ENCODE results near the gene KLF2. TPM values are rescaled to one million over a fixed set of nuclear protein-coding genes. Genes with fewer than 3 reads are reported as not detected.
A peak's percentile ranks its signal among the peaks of the same experiment; 100 is the strongest.

Gene KLF2
- total and polyA plus RNA-seq, 2 of the 13 experiments (the other 11 are each of a cell fraction or from before 2014, with no cell fraction given), result not detected

DNA sequence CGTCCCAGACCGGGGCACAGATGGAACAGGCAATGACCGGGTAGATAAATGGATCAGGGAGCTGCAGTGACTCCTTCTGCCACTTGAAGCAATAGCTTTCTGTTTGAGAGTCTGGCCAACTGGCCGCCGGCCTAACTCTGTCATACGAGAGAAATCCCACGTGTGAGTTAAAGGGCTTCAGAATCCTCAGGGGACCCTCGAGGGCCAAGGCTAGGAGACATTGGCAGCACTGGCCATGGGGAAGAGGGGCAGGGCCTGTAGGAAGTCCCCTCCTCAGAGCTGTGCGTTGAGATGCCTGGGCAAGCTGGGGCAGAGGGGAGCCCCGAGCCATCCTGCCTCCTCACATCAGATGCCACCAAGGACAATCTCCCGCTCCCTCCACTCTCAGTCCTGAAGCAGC is 51.6 kb downstream of the KLF2 start:
- Histone ChIP-seq H3K27me3 (ENCODE audit: control insufficient read depth in 1 of 2, insufficient read depth in 2 of 2, low read length in 2 of 2) (no peaks in the 10 kb centered on the region), H2AFZ (ENCODE audit: low read length) (no peak overlapping the region), H4K20me1 (ENCODE audit: insufficient read depth, low read length) (no peaks in the 10 kb centered on the region), H3K4me1 (ENCODE audit: insufficient read depth, low read length) (peaks cover 31% of the 10 kb centered on the region), H3K9ac (ENCODE audit: insufficient read depth, low read depth, low read length) (no peak overlapping the region), H3K36me3 (replicated peaks in 1 of 2; ENCODE audit: control insufficient read depth in 1 of 2, insufficient read depth in 2 of 2, low read length in 2 of 2) (peaks cover 18 to 48% of the 10 kb centered on the region in 2 experiments), H3K4me2 (ENCODE audit: low read depth, low read length) (no peak overlapping the region), H3K4me3 (replicated peaks in 1 of 3; ENCODE audit: insufficient read depth in 1 of 3, low read depth in 2 of 3, low read length in 3 of 3) (no peak overlapping the region), H3K27ac (ENCODE audit: extremely low read length, insufficient read depth, low read length) (no peak overlapping the region), H3K79me2 (ENCODE audit: insufficient read depth, low read length) (no peaks in the 10 kb centered on the region), H3K9me3 (ENCODE audit: low read length) (no peaks in the 10 kb centered on the region)
- 100% methylated on average over 9 of the region's 11 CpGs for WGBS (ENCODE audit: low lambda C conversion rate)
- POLR2A ChIA-PET, result no interaction called here
- TF ChIP-seq HDAC1 (CRISPR knock-in tag; IDR thresholded peaks at IDR 0.05) (no peak), ZNF101 (CRISPR knock-in tag; IDR thresholded peaks at IDR 0.05; ENCODE audit: borderline replicate concordance, low read depth) (no peak), ZNF83 (CRISPR knock-in tag; IDR thresholded peaks at IDR 0.05; ENCODE audit: borderline replicate concordance) (no peak), NBN (conservative IDR thresholded peaks at IDR 0.05) (no peak), KDM5B (CRISPR knock-in tag; IDR thresholded peaks at IDR 0.05; ENCODE audit: borderline replicate concordance) (no peak), ZFP1 (CRISPR knock-in tag; IDR thresholded peaks at IDR 0.05) (no peak)
- TF ChIP-seq, protein P1, sequence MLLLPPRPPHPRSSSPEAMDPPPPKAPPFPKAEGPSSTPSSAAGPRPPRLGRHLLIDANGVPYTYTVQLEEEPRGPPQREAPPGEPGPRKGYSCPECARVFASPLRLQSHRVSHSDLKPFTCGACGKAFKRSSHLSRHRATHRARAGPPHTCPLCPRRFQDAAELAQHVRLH (CRISPR knock-in tag; IDR thresholded peaks at IDR 0.05; ENCODE audit: borderline replicate concordance, low read depth), result no peak
- in situ Hi-C loops (cut with HindIII; ENCODE audit: extremely low pct_ligation_motif_present, low pct_unique_long_range_greater_than_20kb), result loop anchor here (25.0 kb wide), 1 partner anchor 339 kb away; no protein-coding TSS in a partner anchor
- CTCF ChIA-PET (ENCODE audit: low intra/inter-chr PET ratio, low total read pairs), result no interaction called here
- no TSS peak for BruUV-seq (replicated peaks)
- no peak for DNase-seq (ENCODE audit: low spot score)
- ATAC-seq, result no peak
- intact Hi-C loops (cut with micrococcal nuclease; ENCODE audit: unreplicated experiment), result no loop called here
- FAIRE-seq, result no peak

- no peaks in the 10 kb centered on the region for H3K79me2 ChIP-seq (ENCODE audit: insufficient read depth, low read length)
- no peak overlapping the region for H2AFZ ChIP-seq (ENCODE audit: low read length)
- H3K9ac ChIP-seq (ENCODE audit: insufficient read depth, low read depth, low read length), result no peak overlapping the region
- ChIA-PET POLR2A (no interaction called here), CTCF (ENCODE audit: low intra/inter-chr PET ratio, low total read pairs) (no interaction called here)
- no peak overlapping the region for H3K27ac ChIP-seq (ENCODE audit: extremely low read length, insufficient read depth, low read length)
- peak; percentile 82 for ATAC-seq
- no peaks in the 10 kb centered on the region for H4K20me1 ChIP-seq (ENCODE audit: insufficient read depth, low read length)
- peaks cover 31% of the 10 kb centered on the region for H3K4me1 ChIP-seq (ENCODE audit: insufficient read depth, low read length)
- H3K9me3 ChIP-seq (ENCODE audit: low read length), result no peaks in the 10 kb centered on the region
- WGBS (ENCODE audit: low lambda C conversion rate), result 88% methylated on average over 12 of the region's 18 CpGs
- BruUV-seq (replicated peaks), result no TSS peak
- no peak overlapping the region for H3K4me3 ChIP-seq (replicated peaks in 1 of 3; ENCODE audit: insufficient read depth in 1 of 3, low read depth in 2 of 3, low read length in 3 of 3)
- intact Hi-C loops (cut with micrococcal nuclease; ENCODE audit: unreplicated experiment), result no loop called here
- no peak for FAIRE-seq
- no peak for DNase-seq (ENCODE audit: low spot score)
- H3K36me3 ChIP-seq (replicated peaks in 1 of 2; ENCODE audit: control insufficient read depth in 1 of 2, insufficient read depth in 2 of 2, low read length in 2 of 2), result peaks cover 17 to 44% of the 10 kb centered on the region in 2 experiments
- H3K4me2 ChIP-seq (ENCODE audit: low read depth, low read length), result no peak overlapping the region
- in situ Hi-C loops (cut with HindIII; ENCODE audit: extremely low pct_ligation_motif_present, low pct_unique_long_range_greater_than_20kb), result loop anchor here (25.0 kb wide), 1 partner anchor 339 kb away; no protein-coding TSS in a partner anchor
- H3K27me3 ChIP-seq (ENCODE audit: control insufficient read depth in 1 of 2, insufficient read depth in 2 of 2, low read length in 2 of 2), result no peaks in the 10 kb centered on the region
- TF ChIP-seq STAG1 (CRISPR knock-in tag; IDR thresholded peaks at IDR 0.05) (peak; percentile 42), ZNF713 (CRISPR knock-in tag; IDR thresholded peaks at IDR 0.05) (no peak), ZNF33B (CRISPR knock-in tag; IDR thresholded peaks at IDR 0.05) (no peak), ATF2 (CRISPR knock-in tag; IDR thresholded peaks at IDR 0.05) (no peak), ZNF619 (CRISPR knock-in tag; IDR thresholded peaks at IDR 0.05) (no peak), ZNF431 (CRISPR knock-in tag; IDR thresholded peaks at IDR 0.05; ENCODE audit: borderline replicate concordance, low read depth) (no peak), KLF12 (CRISPR knock-in tag; IDR thresholded peaks at IDR 0.05; ENCODE audit: borderline replicate concordance) (no peak), SCMH1 (CRISPR knock-in tag; IDR thresholded peaks at IDR 0.05; ENCODE audit: borderline replicate concordance) (no peak)
- TF ChIP-seq, protein P2, sequence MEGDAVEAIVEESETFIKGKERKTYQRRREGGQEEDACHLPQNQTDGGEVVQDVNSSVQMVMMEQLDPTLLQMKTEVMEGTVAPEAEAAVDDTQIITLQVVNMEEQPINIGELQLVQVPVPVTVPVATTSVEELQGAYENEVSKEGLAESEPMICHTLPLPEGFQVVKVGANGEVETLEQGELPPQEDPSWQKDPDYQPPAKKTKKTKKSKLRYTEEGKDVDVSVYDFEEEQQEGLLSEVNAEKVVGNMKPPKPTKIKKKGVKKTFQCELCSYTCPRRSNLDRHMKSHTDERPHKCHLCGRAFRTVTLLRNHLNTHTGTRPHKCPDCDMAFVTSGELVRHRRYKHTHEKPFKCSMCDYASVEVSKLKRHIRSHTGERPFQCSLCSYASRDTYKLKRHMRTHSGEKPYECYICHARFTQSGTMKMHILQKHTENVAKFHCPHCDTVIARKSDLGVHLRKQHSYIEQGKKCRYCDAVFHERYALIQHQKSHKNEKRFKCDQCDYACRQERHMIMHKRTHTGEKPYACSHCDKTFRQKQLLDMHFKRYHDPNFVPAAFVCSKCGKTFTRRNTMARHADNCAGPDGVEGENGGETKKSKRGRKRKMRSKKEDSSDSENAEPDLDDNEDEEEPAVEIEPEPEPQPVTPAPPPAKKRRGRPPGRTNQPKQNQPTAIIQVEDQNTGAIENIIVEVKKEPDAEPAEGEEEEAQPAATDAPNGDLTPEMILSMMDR (CRISPR knock-in tag; IDR thresholded peaks at IDR 0.05), result peak; percentile 49
Measured at GRCh38 chr19:16376649-16377048, 52.0 kb downstream of the KLF2 start.

Measured in HepG2 (cell line).